GM23338 (cell line): Measurements from ENCODE around the gene OBI1.

Source experiments
- EZH2 ChIP-seq: fragments of 200-600 bp; sonication (generic); IDR thresholded peaks from one replicate; pipeline ENCODE4 v1.8.0; 2017; ENCODE audit warnings: antibody characterized with exemption, mild to moderate bottlenecking, low read depth; ENCODE audit not compliant: unreplicated experiment
- EZH2phosphoT487 ChIP-seq: fragments of 200-600 bp; sonication (generic); IDR thresholded peaks from one replicate; pipeline ENCODE4 v1.8.1; 2018; ENCODE audit warnings: antibody characterized with exemption; ENCODE audit not compliant: unreplicated experiment
- JUNB ChIP-seq: IDR thresholded peaks from one replicate; pipeline ENCODE4 v1.6.1; 2016; ENCODE audit warnings: antibody characterized with exemption; ENCODE audit not compliant: unreplicated experiment
- NANOG ChIP-seq: IDR thresholded peaks from 2 replicates; pipeline ENCODE4 v1.6.1; 2016; ENCODE audit warnings: antibody characterized with exemption, borderline replicate concordance
- POLR2AphosphoS5 ChIP-seq: IDR thresholded peaks from 2 replicates; pipeline ENCODE4 v1.6.1; 2016; ENCODE audit warnings: antibody characterized with exemption, low read depth
- ZNF114 ChIP-seq: fragments of 250-450 bp; sonication (Bioruptor Pico); IDR thresholded peaks from 2 replicates; pipeline ENCODE4 v1.5.0; 2020; ENCODE audit warnings: mild to moderate bottlenecking, moderate library complexity
- TF ChIP-seq, protein P1 (sequence below), 2 experiments: fragments of 200-600 bp in 1 of 2; sonication (generic) in 1 of 2; conservative IDR thresholded peaks; 2 replicates each; pipeline versions ENCODE4 v1.5.1 to v1.6.1; 2016 to 2017; ENCODE audit warnings: antibody characterized with exemption in 2 of 2, low read depth in 2 of 2, mild to moderate bottlenecking in 2 of 2, moderate library complexity in 1 of 2
- TF ChIP-seq, protein P2 (sequence below): IDR thresholded peaks from one replicate; pipeline ENCODE4 v1.6.1; 2018; ENCODE audit warnings: antibody characterized with exemption; ENCODE audit not compliant: unreplicated experiment
- TF ChIP-seq, protein P3 (sequence below): fragments of 250-450 bp; sonication (Bioruptor Pico); IDR thresholded peaks from 2 replicates; pipeline ENCODE4 v1.5.0; 2020; ENCODE audit warnings: mild to moderate bottlenecking, moderate library complexity

DNA sequence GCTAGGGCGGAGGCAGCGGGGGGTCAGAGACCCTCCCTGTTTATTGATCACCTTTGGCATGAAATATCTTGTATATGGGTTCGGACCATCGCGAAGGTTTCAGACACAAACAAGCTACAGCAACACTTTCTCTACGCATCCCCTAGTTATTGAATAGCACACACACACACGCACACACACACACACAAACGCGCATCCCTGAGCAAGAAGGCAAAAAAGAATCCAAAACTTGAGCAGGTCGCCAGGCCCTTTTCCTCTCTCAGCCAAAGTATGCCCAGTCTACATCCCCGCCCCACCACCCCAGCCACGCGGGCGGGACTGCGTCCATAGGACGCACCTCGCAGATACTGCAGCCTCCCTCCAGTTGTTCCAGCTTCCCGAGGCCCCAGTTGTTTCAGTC, 71.6 kb downstream of the OBI1 start:
- TF ChIP-seq EZH2phosphoT487 (no peak), POLR2AphosphoS5 (no peak), ZNF114 (CRISPR knock-in tag) (no peak), EZH2 (no peak), NANOG (no peak), JUNB (no peak)
- TF ChIP-seq, protein P1, sequence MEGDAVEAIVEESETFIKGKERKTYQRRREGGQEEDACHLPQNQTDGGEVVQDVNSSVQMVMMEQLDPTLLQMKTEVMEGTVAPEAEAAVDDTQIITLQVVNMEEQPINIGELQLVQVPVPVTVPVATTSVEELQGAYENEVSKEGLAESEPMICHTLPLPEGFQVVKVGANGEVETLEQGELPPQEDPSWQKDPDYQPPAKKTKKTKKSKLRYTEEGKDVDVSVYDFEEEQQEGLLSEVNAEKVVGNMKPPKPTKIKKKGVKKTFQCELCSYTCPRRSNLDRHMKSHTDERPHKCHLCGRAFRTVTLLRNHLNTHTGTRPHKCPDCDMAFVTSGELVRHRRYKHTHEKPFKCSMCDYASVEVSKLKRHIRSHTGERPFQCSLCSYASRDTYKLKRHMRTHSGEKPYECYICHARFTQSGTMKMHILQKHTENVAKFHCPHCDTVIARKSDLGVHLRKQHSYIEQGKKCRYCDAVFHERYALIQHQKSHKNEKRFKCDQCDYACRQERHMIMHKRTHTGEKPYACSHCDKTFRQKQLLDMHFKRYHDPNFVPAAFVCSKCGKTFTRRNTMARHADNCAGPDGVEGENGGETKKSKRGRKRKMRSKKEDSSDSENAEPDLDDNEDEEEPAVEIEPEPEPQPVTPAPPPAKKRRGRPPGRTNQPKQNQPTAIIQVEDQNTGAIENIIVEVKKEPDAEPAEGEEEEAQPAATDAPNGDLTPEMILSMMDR (conservative IDR thresholded peaks at IDR 0.05; ENCODE audit: low read depth in 2 of 2): no peak
- TF ChIP-seq, protein P2, sequence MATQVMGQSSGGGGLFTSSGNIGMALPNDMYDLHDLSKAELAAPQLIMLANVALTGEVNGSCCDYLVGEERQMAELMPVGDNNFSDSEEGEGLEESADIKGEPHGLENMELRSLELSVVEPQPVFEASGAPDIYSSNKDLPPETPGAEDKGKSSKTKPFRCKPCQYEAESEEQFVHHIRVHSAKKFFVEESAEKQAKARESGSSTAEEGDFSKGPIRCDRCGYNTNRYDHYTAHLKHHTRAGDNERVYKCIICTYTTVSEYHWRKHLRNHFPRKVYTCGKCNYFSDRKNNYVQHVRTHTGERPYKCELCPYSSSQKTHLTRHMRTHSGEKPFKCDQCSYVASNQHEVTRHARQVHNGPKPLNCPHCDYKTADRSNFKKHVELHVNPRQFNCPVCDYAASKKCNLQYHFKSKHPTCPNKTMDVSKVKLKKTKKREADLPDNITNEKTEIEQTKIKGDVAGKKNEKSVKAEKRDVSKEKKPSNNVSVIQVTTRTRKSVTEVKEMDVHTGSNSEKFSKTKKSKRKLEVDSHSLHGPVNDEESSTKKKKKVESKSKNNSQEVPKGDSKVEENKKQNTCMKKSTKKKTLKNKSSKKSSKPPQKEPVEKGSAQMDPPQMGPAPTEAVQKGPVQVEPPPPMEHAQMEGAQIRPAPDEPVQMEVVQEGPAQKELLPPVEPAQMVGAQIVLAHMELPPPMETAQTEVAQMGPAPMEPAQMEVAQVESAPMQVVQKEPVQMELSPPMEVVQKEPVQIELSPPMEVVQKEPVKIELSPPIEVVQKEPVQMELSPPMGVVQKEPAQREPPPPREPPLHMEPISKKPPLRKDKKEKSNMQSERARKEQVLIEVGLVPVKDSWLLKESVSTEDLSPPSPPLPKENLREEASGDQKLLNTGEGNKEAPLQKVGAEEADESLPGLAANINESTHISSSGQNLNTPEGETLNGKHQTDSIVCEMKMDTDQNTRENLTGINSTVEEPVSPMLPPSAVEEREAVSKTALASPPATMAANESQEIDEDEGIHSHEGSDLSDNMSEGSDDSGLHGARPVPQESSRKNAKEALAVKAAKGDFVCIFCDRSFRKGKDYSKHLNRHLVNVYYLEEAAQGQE: no peak
- TF ChIP-seq, protein P3, sequence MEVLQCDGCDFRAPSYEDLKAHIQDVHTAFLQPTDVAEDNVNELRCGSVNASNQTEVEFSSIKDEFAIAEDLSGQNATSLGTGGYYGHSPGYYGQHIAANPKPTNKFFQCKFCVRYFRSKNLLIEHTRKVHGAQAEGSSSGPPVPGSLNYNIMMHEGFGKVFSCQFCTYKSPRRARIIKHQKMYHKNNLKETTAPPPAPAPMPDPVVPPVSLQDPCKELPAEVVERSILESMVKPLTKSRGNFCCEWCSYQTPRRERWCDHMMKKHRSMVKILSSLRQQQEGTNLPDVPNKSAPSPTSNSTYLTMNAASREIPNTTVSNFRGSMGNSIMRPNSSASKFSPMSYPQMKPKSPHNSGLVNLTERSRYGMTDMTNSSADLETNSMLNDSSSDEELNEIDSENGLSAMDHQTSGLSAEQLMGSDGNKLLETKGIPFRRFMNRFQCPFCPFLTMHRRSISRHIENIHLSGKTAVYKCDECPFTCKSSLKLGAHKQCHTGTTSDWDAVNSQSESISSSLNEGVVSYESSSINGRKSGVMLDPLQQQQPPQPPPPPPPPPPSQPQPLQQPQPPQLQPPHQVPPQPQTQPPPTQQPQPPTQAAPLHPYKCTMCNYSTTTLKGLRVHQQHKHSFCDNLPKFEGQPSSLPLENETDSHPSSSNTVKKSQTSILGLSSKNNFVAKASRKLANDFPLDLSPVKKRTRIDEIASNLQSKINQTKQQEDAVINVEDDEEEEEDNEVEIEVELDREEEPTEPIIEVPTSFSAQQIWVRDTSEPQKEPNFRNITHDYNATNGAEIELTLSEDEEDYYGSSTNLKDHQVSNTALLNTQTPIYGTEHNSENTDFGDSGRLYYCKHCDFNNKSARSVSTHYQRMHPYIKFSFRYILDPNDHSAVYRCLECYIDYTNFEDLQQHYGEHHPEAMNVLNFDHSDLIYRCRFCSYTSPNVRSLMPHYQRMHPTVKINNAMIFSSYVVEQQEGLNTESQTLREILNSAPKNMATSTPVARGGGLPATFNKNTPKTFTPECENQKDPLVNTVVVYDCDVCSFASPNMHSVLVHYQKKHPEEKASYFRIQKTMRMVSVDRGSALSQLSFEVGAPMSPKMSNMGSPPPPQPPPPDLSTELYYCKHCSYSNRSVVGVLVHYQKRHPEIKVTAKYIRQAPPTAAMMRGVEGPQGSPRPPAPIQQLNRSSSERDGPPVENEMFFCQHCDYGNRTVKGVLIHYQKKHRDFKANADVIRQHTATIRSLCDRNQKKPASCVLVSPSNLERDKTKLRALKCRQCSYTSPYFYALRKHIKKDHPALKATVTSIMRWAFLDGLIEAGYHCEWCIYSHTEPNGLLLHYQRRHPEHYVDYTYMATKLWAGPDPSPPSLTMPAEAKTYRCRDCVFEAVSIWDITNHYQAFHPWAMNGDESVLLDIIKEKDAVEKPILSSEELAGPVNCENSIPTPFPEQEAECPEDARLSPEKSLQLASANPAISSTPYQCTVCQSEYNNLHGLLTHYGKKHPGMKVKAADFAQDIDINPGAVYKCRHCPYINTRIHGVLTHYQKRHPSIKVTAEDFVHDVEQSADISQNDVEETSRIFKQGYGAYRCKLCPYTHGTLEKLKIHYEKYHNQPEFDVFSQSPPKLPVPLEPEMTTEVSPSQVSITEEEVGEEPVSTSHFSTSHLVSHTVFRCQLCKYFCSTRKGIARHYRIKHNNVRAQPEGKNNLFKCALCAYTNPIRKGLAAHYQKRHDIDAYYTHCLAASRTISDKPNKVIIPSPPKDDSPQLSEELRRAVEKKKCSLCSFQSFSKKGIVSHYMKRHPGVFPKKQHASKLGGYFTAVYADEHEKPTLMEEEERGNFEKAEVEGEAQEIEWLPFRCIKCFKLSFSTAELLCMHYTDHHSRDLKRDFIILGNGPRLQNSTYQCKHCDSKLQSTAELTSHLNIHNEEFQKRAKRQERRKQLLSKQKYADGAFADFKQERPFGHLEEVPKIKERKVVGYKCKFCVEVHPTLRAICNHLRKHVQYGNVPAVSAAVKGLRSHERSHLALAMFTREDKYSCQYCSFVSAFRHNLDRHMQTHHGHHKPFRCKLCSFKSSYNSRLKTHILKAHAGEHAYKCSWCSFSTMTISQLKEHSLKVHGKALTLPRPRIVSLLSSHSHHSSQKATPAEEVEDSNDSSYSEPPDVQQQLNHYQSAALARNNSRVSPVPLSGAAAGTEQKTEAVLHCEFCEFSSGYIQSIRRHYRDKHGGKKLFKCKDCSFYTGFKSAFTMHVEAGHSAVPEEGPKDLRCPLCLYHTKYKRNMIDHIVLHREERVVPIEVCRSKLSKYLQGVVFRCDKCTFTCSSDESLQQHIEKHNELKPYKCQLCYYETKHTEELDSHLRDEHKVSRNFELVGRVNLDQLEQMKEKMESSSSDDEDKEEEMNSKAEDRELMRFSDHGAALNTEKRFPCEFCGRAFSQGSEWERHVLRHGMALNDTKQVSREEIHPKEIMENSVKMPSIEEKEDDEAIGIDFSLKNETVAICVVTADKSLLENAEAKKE (CRISPR knock-in tag): no peak
